SJCRH30 (cell line): ENCODE results near the gene RALGPS1. TPM values are rescaled to one million over a fixed set of nuclear protein-coding genes. Genes with fewer than 3 reads are reported as not detected.

ENCODE experiments used
- DNase-seq, 2 experiments: peaks; one replicate each; pipeline ENCODE4 v3.0.0-alpha.2; 2015 to 2020
- H3K27ac ChIP-seq: fragments of 250-450 bp; sonication (Bioruptor Pico); 2 replicates; pipeline ENCODE4 v1.5.1; 2020; ENCODE audit warnings: mild to moderate bottlenecking, moderate library complexity
- H3K27me3 ChIP-seq: fragments of 250-450 bp; sonication (Bioruptor Pico); 2 replicates; pipeline ENCODE4 v1.5.1; 2020; ENCODE audit warnings: mild to moderate bottlenecking, moderate library complexity
- H3K36me3 ChIP-seq: fragments of 250-450 bp; sonication (Bioruptor Pico); 2 replicates; pipeline ENCODE4 v1.5.1; 2020; ENCODE audit warnings: mild to moderate bottlenecking, moderate library complexity
- H3K4me1 ChIP-seq: fragments of 250-450 bp; sonication (Bioruptor Pico); 2 replicates; pipeline ENCODE4 v1.5.1; 2020; ENCODE audit warnings: mild to moderate bottlenecking, moderate library complexity
- H3K4me3 ChIP-seq: fragments of 250-450 bp; sonication (Bioruptor Pico); 2 replicates; pipeline ENCODE4 v1.5.1; 2020; ENCODE audit warnings: mild to moderate bottlenecking, moderate library complexity
- H3K9me3 ChIP-seq: fragments of 250-450 bp; sonication (Bioruptor Pico); replicated peaks from 2 replicates; pipeline ENCODE4 v1.5.1; 2020; ENCODE audit warnings: mild to moderate bottlenecking, moderate library complexity
- total RNA-seq: library from RNA; depleted of rRNA; stranded (reverse); fragments of >200 nt; shearing (Covaris generic); gene quantifications from 2 replicates; pipeline ENCODE4 v1.2.3, GENCODE V29; 2014

The RALGPS1 gene
- total RNA-seq, 1 experiment from 2014 or later = 1.8 TPM

DNA sequence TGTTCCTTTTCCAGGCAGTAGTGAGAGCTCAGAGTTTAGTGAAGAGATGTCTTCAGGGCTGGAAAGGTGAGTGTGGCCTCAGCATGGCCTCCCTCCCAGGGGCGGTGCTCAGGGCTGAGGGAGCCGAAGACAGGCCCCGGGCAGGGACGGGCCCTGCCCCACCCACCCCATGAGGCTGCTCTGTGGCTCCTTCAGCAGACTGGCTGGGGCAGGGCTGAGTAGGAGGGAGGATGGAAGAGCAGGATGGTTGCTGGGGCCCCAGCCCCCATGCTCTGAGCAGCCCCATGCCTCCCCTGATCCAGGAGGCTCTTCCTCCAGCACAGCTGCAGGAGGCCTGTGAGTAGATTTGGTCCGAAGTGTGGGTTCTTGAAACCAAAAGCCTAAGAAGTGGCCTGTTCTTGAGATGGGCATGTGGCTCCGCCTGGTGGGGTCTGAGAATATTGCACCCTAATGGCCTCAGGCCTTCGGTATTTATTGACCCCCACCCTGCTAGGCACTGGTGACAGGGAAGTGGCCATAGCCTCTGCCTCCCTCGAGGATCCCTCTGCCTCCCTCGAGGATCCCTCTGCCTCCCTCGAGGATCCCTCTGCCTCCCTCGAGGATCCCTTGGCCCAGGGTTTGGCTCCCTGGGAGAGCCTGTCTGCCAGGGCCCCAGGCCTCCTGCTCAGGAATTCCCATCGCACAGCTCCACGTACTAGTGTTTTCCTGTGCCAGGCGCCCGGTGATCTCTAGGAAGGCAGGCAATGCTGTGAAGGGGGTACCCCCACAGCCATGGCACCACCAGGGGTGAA, 284.6 kb downstream of the RALGPS1 start:
- no peaks in the 10 kb centered on the region for H3K36me3 ChIP-seq
- DNase-seq = peak; percentile 82 to 93
- no peak overlapping the region for H3K27ac ChIP-seq
- H3K4me3 ChIP-seq = no peak overlapping the region
- H3K27me3 ChIP-seq = no peaks in the 10 kb centered on the region
- H3K9me3 ChIP-seq = no peaks in the 10 kb centered on the region
- peaks cover 4% of the 10 kb centered on the region for H3K4me1 ChIP-seq

DNA sequence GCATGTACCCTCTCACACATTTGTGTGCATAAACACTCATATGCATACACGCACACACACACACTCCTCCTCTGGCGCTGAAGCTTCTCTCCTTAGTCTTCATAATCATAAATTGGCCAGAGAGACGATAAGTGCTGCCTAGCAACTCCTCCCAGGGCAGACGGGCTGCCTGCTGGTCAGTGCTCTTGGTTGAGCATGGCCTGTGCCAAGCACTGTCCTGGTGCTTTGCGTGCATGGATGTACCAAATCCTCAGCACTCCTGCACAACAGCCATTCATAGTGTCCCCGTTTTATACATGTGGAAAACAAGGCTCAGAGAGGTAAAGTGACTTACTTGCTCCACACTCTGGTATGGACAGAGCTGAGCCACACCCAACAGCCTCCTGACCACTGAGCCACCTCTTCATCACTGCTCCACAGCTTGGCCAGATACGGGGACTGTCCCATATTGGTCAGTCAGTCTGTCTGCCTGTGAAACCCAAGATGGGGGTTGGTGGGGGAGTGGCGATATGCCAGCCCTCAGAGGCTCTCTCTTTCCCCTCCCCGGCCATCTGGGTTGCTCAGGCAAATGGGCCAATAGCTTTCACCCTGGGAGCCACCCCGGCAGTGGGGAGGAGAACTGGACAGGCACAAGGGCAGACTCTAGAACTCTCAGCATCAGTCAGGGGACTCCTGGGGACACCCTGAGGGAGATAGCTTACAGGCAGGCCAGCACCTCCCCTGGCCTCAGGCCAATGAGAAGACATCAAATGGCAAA, 285.7 kb downstream of the RALGPS1 start:
- H3K36me3 ChIP-seq = no peaks in the 10 kb centered on the region
- H3K4me3 ChIP-seq = no peak overlapping the region
- peaks cover 4% of the 10 kb centered on the region for H3K4me1 ChIP-seq
- no peaks in the 10 kb centered on the region for H3K27me3 ChIP-seq
- H3K9me3 ChIP-seq = no peaks in the 10 kb centered on the region
- no peak for DNase-seq
- no peak overlapping the region for H3K27ac ChIP-seq

DNA sequence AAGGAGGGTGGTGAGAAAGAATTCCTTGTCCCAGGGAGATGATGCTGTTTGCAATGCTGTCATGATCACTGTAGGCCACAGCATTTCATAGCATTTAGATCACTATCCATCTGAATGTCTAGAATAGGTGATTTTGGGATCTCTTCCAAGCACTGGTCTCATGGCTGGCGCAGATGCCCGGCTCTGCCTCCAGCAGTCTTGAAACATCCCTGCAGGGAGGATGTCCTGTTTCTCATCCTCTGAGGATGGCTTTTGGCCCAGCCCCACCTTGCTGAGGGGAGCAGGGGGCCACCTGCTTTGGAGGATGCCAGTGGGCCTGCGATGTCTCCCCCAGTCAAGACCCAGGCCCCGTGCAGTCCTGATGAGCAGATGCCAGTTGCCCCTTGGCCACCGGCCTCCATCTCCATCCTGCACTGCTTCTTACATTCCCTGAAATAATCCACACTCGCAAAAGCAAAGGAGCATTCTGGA, 286.5 kb downstream of the RALGPS1 start:
- DNase-seq = no peak
- Histone ChIP-seq H3K9me3 (no peaks in the 10 kb centered on the region), H3K27ac (no peak overlapping the region), H3K4me3 (no peak overlapping the region), H3K27me3 (no peaks in the 10 kb centered on the region), H3K4me1 (peaks cover 4% of the 10 kb centered on the region), H3K36me3 (no peaks in the 10 kb centered on the region)

DNA sequence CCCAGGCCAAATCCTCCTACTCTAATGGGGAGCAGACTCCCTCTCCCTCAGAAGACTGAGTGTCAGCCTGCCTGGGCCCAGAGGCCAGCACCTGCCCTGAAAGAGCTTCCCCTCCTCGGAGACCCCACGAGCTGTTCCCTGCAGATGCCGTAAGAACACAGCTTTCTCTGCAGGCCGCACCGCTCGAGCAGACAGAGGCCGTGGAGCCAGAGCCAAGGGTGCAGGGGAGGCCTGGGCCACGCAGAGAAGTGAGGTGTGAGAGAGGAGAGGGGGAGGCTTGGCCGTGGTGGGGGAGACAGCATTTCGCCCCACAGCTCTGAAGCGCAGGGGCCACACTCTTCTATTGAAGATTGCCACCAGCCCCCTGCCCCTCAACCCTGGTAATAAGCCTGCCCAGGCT, 287.1 kb downstream of the RALGPS1 start:
- H3K4me1 ChIP-seq = peaks cover 4% of the 10 kb centered on the region
- H3K27me3 ChIP-seq = no peaks in the 10 kb centered on the region
- H3K27ac ChIP-seq = no peak overlapping the region
- H3K9me3 ChIP-seq = no peaks in the 10 kb centered on the region
- no peak overlapping the region for H3K4me3 ChIP-seq
- no peak for DNase-seq
- H3K36me3 ChIP-seq = no peaks in the 10 kb centered on the region

DNA sequence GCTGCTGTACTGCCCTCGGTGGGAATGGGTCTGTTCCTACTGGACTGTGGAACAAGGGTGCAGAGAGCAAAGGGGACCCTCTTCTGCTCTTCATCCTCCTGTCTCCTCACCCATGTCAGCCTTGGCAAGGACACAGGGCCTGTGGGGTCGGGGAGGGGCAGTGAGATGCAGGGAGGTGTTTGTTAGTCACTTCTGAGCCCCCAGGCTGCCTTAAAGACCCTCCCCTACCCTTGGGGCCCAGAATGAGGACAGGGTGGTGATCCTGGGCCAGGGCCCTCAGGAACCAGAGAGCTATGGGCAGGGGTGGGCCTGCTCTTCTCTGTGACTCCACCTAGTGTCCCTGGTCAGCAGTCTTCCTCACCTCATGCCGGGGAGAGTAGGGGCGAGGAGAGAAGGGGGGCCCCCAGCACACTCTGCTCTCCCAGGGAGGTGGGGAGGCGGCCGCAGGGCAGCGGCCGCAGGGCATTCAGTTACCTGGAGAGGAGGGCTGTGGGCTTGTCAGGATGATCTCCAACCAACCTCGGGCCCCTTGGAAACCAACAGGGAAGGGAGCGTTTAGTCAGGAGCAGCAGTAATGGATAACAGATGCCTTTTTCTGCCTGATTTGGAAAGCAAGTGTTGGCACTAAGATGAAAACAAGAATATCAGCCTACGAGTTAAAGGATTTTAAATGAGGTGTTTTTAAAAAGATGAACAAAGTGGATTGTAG, 288.0 kb downstream of the RALGPS1 start:
- Histone ChIP-seq H3K36me3 (no peaks in the 10 kb centered on the region), H3K27me3 (no peaks in the 10 kb centered on the region), H3K4me1 (peaks cover 4% of the 10 kb centered on the region), H3K27ac (no peak overlapping the region), H3K4me3 (no peak overlapping the region), H3K9me3 (no peaks in the 10 kb centered on the region)
- DNase-seq = no peak

DNA sequence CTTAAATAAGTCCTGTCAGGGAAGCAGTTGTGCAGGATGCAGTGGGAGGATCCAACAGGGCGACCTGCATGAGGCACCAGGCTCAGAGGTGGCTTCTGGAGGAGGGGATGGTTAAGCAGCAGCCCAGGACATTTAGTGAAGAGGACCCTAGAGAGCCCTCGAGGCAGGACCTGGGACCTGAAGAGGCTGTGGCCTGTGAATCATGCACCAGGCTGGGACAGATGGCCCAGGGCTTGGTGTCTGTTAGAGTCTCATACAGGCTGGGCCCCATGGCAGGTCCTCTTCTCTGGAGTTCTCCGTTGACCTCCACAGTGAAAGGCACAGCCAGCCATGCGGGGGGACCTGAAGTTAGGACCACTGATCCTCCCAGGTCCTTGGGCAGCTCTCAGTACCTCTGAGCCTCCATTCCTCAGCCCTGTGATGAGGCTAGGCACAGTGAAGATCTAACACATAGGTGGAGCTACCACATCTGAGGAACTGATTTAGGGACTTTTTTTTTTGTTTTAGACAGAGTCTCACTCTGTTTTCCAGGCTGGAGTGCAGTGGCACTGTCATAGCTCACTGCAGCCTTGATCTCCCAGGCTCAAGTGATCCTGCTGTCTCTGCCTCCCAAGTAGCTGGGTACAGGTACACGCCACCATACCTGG, 289.2 kb downstream of the RALGPS1 start:
- Histone ChIP-seq H3K27me3 (no peaks in the 10 kb centered on the region), H3K36me3 (no peaks in the 10 kb centered on the region), H3K4me1 (peaks cover 4% of the 10 kb centered on the region), H3K4me3 (no peak overlapping the region), H3K27ac (no peak overlapping the region), H3K9me3 (no peaks in the 10 kb centered on the region)
- DNase-seq = no peak

DNA sequence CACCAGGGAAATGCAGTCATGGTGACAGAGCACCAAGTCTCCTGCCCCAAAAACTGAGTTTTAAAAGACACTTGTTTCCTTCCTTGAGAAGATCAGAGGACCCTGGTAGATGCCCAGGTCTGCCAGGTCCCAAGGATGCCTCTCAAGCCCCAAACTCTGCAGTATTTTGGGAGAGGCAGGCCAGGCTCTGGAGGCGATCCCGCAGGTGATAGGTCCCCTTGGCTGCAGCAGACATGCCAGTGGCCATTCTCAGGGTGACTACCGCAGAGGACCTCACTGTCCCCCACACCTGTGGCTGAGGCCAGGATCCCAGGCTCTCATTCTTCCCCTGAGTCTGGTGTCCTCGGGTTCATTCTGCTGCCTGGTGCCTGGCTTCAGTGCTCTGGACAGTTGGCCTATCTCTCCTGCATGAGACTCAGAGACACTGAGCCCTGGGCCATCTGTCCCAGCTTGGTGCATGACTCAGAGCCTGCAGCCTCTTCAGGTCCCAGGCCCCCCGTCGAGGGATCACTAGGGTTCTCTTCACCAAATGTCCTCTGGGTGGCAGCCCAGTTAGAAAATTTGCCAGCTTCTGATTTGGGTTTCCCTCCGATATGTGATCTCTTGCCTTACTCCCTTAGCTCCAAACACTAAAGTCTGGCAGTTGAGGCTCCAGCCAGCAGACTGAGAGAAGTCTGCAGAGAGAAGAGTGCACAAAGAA, 290.3 kb downstream of the RALGPS1 start:
- H3K27me3 ChIP-seq = no peaks in the 10 kb centered on the region
- no peak overlapping the region for H3K4me3 ChIP-seq
- peak; percentile 79 to 84 for DNase-seq
- H3K36me3 ChIP-seq = no peaks in the 10 kb centered on the region
- H3K4me1 ChIP-seq = no peaks in the 10 kb centered on the region
- H3K9me3 ChIP-seq = no peaks in the 10 kb centered on the region
- no peak overlapping the region for H3K27ac ChIP-seq

DNA sequence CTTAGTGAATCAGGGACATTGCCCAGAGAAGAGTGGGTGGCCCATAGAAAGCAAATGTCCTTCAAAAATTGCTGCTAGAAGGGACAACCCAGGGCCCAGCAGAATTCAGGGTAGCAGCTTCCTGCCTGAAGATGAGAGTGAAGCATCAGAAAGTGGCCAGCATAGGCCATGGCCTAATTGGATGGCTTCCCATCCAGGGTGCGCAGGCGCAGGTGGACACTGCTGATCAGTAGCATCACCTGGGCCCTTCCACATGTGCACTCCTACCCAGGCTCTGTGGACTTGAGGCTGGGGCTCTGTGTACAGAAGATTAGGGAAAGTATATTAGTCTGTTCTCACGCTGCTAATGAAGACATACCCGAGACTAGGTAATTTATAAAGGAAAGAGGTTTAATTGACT, 291.4 kb downstream of the RALGPS1 start:
- Histone ChIP-seq H3K4me1 (no peaks in the 10 kb centered on the region), H3K4me3 (no peak overlapping the region), H3K9me3 (no peaks in the 10 kb centered on the region), H3K36me3 (no peaks in the 10 kb centered on the region), H3K27ac (no peak overlapping the region), H3K27me3 (no peaks in the 10 kb centered on the region)
- DNase-seq = no peak

DNA sequence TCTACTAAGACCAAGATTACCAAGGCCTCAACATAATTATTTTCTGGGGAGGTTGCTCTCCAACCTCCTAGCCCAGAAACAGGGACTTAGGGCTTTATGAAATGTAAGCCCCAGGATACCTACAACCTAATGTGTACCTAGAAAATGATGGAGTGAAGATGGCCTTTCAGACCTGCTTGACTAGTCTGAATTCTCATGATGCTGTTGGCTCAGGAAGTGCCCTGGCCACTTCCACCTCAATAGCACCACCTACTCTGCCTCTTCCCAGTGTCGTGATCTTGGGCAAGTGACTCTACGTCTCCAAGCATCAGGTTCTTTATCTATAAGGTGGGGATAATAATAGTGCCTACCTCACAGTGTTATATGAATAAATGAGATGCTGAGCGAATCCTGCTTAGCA, 292.1 kb downstream of the RALGPS1 start:
- no peak overlapping the region for H3K4me3 ChIP-seq
- H3K9me3 ChIP-seq = no peaks in the 10 kb centered on the region
- no peaks in the 10 kb centered on the region for H3K4me1 ChIP-seq
- DNase-seq = no peak
- no peaks in the 10 kb centered on the region for H3K27me3 ChIP-seq
- no peak overlapping the region for H3K27ac ChIP-seq
- no peaks in the 10 kb centered on the region for H3K36me3 ChIP-seq

DNA sequence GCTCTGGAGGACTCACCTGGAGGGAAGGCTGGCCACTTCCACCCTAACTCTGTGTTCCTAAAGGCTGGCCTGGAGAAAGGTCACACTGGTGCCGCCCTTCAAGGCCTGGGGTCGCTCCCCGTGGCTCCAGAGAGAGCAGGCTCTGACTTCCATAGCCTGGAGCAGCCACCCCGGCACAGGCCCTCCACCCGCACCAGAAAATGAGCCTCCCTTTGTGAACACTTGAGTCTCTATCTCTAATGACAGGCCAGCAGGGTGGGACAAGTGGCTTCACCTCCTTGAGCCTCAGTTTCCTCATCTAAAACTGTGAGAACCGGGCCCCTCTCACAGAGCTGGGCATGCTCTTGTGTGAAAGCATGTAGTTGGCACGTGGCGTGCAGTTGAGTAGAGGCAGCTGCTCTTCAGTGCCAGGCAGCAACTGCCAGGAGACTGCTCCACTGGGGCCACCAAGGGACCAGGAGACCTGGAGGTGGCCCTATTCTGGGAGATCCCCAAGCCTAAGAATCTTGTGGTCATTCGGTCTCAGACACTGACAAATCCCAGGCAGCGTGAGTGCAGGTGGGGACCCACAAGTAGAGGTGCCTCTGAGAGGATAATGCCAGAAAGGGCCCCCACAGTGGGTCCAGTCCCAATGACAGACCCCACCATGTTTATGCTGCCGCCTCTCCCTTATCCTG, 293.3 kb downstream of the RALGPS1 start:
- H3K4me1 ChIP-seq = no peaks in the 10 kb centered on the region; the same call in 1 of the 2 replicates
- H3K9me3 ChIP-seq = no peaks in the 10 kb centered on the region
- H3K27ac ChIP-seq = no peak overlapping the region
- DNase-seq = no peak
- no peaks in the 10 kb centered on the region for H3K36me3 ChIP-seq
- no peak overlapping the region for H3K4me3 ChIP-seq
- H3K27me3 ChIP-seq = no peaks in the 10 kb centered on the region

DNA sequence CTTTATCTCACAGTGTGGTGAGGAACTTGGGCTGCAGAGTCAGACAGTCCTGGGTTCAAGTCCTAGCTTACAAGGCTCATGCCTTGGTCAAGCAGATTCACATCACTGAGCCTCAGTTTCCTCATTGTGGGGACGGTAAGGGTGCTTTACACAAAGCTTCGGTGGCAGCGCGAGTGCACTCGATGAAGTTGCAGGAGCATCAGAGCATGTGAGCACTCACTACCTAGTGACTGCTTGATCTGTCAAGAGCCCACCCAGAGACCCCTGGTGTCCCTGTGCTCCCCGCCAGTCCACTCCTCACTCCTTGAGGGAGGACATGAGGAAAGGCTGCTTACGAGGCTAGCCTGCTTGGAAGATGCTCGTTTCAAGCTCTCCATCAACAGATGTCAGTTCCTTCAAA, 293.8 kb downstream of the RALGPS1 start:
- no peaks in the 10 kb centered on the region for H3K9me3 ChIP-seq
- no peak overlapping the region for H3K27ac ChIP-seq
- no peaks in the 10 kb centered on the region for H3K36me3 ChIP-seq
- H3K4me3 ChIP-seq = no peak overlapping the region
- no peak for DNase-seq
- H3K4me1 ChIP-seq = no peaks in the 10 kb centered on the region; the same call in 1 of the 2 replicates
- H3K27me3 ChIP-seq = no peaks in the 10 kb centered on the region

DNA sequence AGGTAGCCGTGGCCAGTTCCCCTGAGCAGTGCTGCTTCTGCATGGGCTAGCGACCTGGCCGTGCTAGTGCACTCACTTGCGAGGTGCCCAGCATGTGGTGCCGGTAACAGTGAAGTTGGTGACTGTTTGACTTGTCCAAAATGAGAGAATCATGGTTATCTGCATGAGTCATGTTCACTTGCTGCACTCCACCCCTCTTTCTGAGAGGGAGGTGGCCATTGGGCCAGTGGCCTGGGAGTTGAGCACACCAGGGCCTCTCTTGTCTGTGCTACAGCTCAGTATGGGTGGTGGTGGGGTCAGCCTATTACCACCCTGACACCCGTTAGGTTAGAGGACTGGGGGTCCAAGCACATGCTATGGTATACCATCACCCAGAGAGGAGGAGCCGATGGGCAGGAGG, 294.6 kb downstream of the RALGPS1 start:
- Histone ChIP-seq H3K9me3 (no peaks in the 10 kb centered on the region), H3K27ac (no peak overlapping the region), H3K36me3 (no peaks in the 10 kb centered on the region), H3K4me1 (no peaks in the 10 kb centered on the region; the same call in 1 of the 2 replicates), H3K4me3 (no peak overlapping the region), H3K27me3 (no peaks in the 10 kb centered on the region)
- no peak for DNase-seq

DNA sequence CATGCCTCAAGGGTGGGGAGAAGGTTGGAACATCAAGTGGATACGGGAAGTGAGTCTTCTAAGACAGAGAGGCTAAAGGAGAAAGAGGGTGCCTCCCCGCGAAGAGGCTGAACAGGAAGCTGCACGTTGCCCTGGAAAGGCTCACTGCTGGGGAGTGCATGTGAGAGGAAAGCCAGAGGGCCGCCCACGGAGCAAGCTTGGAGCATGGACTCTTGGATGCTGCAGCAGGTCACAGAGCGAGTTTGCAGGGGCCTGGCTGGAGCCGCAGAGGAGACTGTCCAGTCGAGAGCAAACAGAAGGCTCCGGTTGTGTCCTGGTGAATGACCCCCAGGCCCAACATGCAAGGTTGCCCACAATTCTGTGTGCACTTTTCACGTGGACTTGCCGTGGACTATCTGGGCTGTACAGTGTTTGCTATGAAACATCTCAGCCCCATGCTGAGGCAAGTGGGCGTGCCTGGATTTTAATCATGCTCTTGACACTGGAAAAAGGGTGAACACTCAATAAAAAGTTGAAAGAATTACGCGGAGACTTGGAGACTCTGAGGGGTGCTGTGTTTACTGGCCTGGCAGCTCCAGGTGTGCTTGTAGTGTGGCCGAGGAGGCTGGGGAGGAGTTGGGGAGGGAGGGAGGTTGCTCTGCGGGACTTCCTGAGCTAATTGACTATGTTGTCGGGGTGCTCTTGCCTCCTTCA, 295.5 kb downstream of the RALGPS1 start:
- H3K9me3 ChIP-seq = no peaks in the 10 kb centered on the region
- peaks cover 7% of the 10 kb centered on the region for H3K4me1 ChIP-seq
- no peak overlapping the region for H3K4me3 ChIP-seq
- H3K36me3 ChIP-seq = no peaks in the 10 kb centered on the region
- no peaks in the 10 kb centered on the region for H3K27me3 ChIP-seq
- H3K27ac ChIP-seq = no peak overlapping the region
- DNase-seq = no peak
